HepG2 (cell line): ENCODE results near the gene IFNA6. TPM values are rescaled to one million over a fixed set of nuclear protein-coding genes. Genes with fewer than 3 reads are reported as not detected.

ENCODE experiments used
- ATAD3A ChIP-seq: sonication (generic); formaldehyde crosslinking; IDR thresholded peaks from 2 replicates; pipeline ENCODE4 v1.4.0; 2020; ENCODE audit warnings: missing genetic modification reagents
- BRD4 ChIP-seq: sonication (generic); formaldehyde crosslinking; IDR thresholded peaks from 2 replicates; pipeline ENCODE4 v1.4.0; 2020; ENCODE audit warnings: missing genetic modification reagents
- FOXK1 ChIP-seq: sonication (generic); formaldehyde crosslinking; IDR thresholded peaks from 2 replicates; pipeline ENCODE4 v1.4.0; 2020; ENCODE audit warnings: low read depth, missing genetic modification reagents, borderline replicate concordance
- NRL ChIP-seq: sonication (generic); formaldehyde crosslinking; IDR thresholded peaks from 2 replicates; pipeline ENCODE4 v1.5.0; 2020; ENCODE audit warnings: missing genetic modification reagents, mild to moderate bottlenecking, moderate library complexity, borderline replicate concordance
- PRMT3 ChIP-seq: sonication (generic); formaldehyde crosslinking; IDR thresholded peaks from 2 replicates; pipeline ENCODE4 v1.8.1; 2022; ENCODE audit warnings: low read depth, mild to moderate bottlenecking, moderate library complexity, missing genetic modification reagents, borderline replicate concordance
- SOX6 ChIP-seq, 2 experiments: fragments of 450-650 bp in 1 of 2; sonication (generic) in 1 of 2; formaldehyde crosslinking in 1 of 2; IDR thresholded peaks; 2 replicates each; pipeline versions ENCODE4 v1.4.0 to v1.6.1; 2017 to 2020; ENCODE audit warnings: antibody characterized with exemption in 1 of 2, mild to moderate bottlenecking in 1 of 2, missing genetic modification reagents in 1 of 2
- TAF1 ChIP-seq: sonication (generic); formaldehyde crosslinking; IDR thresholded peaks from 2 replicates; pipeline ENCODE4 v1.4.0; 2020; ENCODE audit warnings: missing genetic modification reagents
- THYN1 ChIP-seq: sonication (generic); formaldehyde crosslinking; IDR thresholded peaks from 2 replicates; pipeline ENCODE4 v1.8.1; 2023; ENCODE audit warnings: low read depth, mild to moderate bottlenecking, moderate library complexity, missing genetic modification reagents, borderline replicate concordance
- TOE1 ChIP-seq: sonication (generic); formaldehyde crosslinking; IDR thresholded peaks from 2 replicates; pipeline ENCODE4 v1.4.0; 2020; ENCODE audit warnings: mild to moderate bottlenecking, missing genetic modification reagents
- U2AF1 ChIP-seq: fragments of 200-400 bp; formaldehyde crosslinking; optimal IDR thresholded peaks from 2 replicates; pipeline ENCODE3; 2017; ENCODE audit warnings: mild to moderate bottlenecking, low read depth, low read length
- ZFP36 ChIP-seq: fragments of 150-350 bp; IDR thresholded peaks from 2 replicates; pipeline ENCODE4 v1.6.1; 2018; ENCODE audit warnings: borderline replicate concordance, low read length, low read depth; ENCODE audit not compliant: partially characterized antibody
- ZFX ChIP-seq: sonication (generic); formaldehyde crosslinking; IDR thresholded peaks from 2 replicates; pipeline ENCODE4 v1.4.0; 2020; ENCODE audit warnings: mild to moderate bottlenecking, low read depth, missing genetic modification reagents, moderate library complexity
- ZNF260 ChIP-seq: sonication (generic); formaldehyde crosslinking; IDR thresholded peaks from 2 replicates; pipeline ENCODE4 v1.4.0; 2020; ENCODE audit warnings: missing genetic modification reagents, low read depth, mild to moderate bottlenecking, borderline replicate concordance
- ZNF850 ChIP-seq: sonication (generic); formaldehyde crosslinking; conservative IDR thresholded peaks from 2 replicates; pipeline ENCODE4 v1.9.0; 2021; ENCODE audit warnings: mild to moderate bottlenecking, missing genetic modification reagents
- polyA plus RNA-seq, 8 experiments: library from polyadenylated mRNA; depleted of rRNA in 3 of 8; stranded (reverse) in 7 of 8; unstranded in 1 of 8; fragments of >200 nt; fragmentation: Illumina TruSeq in 4 of 8; extraction: Trizol in 4 of 8; gene quantifications; 2 replicates each; pipeline versions ENCODE4 v1.2.1 to v1.2.3, GENCODE V29; 2011 to 2016; ENCODE audit warnings: low read depth in 4 of 8, missing spikeins in 1 of 8, mixed read lengths in 1 of 8; ENCODE audit not compliant: insufficient read depth in 1 of 8
- total RNA-seq, 5 experiments: library from RNA; depleted of rRNA; stranded (reverse); fragments of >200 nt; fragmentation: Illumina TruSeq; extraction: Trizol; gene quantifications; 2 replicates each; pipeline ENCODE4 v1.2.3, GENCODE V29; 2016; ENCODE audit warnings: low read depth in 1 of 5
- TF ChIP-seq, protein P1 (sequence below): sonication (generic); formaldehyde crosslinking; IDR thresholded peaks from 2 replicates; pipeline ENCODE4 v1.4.0; 2020; ENCODE audit warnings: missing genetic modification reagents
- TF ChIP-seq, protein P2 (sequence below): sonication (generic); formaldehyde crosslinking; IDR thresholded peaks from 2 replicates; pipeline ENCODE4 v1.4.0; 2020; ENCODE audit warnings: mild to moderate bottlenecking, missing genetic modification reagents
- TF ChIP-seq, protein P3 (sequence below): sonication (generic); formaldehyde crosslinking; IDR thresholded peaks from 2 replicates; pipeline ENCODE4 v1.5.0; 2020; ENCODE audit warnings: mild to moderate bottlenecking, missing genetic modification reagents, borderline replicate concordance

The IFNA6 gene
- total and polyA plus RNA-seq, 2 of the 13 experiments (the other 11 are each of a cell fraction or from before 2014, with no cell fraction given), result not detected

DNA sequence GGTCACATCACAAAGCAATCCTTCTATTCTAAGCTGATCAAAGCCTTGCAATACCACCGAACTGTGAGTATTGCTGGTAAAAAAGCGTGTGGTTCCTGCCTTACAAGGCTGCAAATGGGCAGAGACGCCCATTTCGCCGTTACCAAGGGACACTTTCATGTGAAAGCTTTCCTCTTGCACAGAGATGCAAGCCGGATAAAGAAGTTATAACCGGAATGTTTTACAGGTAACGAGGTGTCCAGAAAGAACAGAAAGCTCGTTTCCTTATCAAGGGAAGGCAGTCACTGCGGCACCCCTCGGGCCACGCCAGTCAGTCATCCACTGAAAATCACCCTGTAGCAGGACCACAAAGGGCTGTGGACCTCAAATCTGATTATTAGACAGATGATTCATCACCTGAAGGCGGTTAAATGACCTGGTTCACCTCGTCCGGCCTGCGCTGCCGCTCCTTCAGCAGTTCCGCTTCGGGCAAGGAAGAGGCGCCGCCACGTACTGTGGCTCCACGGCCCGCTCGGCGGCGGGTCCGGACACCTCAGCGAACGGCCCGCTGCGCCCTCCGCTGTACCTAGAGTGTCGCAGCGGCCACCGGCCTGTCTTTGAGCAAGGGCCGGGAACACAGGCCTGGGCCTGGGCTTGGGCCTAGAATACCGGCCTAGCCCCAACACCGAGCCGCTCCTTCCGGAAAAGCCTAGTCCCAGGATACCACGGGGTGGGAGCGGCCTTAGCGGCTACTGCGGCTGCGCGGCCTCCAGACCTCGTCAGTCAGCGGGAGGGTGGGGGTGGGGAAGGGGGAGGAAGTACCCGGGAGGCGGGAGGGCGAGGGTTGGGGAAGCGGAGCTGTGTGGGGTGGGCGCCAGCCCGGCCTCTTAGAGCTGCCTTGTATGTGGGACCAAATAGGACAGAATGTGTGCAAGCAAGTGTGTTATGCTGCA lies 15.7 kb downstream of the IFNA6 start, which contains the start of gene KLHL9 (continued):
- no peak for TF ChIP-seq SOX6 (IDR thresholded peaks at IDR 0.05)
- TF ChIP-seq SOX6 (CRISPR knock-in tag; IDR thresholded peaks at IDR 0.05), result no peak; the same call in 1 of the 2 replicates
- peak; percentile 37 for TF ChIP-seq U2AF1
- no peak for TF ChIP-seq FOXK1 (CRISPR knock-in tag)
- 0 out of 2 replicates have a peak, but pooled peaks have one; percentile 25 for TF ChIP-seq NRL (CRISPR knock-in tag)
- TF ChIP-seq, protein P1, sequence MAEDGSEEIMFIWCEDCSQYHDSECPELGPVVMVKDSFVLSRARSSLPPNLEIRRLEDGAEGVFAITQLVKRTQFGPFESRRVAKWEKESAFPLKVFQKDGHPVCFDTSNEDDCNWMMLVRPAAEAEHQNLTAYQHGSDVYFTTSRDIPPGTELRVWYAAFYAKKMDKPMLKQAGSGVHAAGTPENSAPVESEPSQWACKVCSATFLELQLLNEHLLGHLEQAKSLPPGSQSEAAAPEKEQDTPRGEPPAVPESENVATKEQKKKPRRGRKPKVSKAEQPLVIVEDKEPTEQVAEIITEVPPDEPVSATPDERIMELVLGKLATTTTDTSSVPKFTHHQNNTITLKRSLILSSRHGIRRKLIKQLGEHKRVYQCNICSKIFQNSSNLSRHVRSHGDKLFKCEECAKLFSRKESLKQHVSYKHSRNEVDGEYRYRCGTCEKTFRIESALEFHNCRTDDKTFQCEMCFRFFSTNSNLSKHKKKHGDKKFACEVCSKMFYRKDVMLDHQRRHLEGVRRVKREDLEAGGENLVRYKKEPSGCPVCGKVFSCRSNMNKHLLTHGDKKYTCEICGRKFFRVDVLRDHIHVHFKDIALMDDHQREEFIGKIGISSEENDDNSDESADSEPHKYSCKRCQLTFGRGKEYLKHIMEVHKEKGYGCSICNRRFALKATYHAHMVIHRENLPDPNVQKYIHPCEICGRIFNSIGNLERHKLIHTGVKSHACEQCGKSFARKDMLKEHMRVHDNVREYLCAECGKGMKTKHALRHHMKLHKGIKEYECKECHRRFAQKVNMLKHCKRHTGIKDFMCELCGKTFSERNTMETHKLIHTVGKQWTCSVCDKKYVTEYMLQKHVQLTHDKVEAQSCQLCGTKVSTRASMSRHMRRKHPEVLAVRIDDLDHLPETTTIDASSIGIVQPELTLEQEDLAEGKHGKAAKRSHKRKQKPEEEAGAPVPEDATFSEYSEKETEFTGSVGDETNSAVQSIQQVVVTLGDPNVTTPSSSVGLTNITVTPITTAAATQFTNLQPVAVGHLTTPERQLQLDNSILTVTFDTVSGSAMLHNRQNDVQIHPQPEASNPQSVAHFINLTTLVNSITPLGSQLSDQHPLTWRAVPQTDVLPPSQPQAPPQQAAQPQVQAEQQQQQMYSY (CRISPR knock-in tag), result no peak; the same call in 1 of the 2 replicates
- TF ChIP-seq TAF1 (CRISPR knock-in tag), result peak; percentile 86
- TF ChIP-seq BRD4 (CRISPR knock-in tag), result peak; percentile 68
- TF ChIP-seq, protein P2, sequence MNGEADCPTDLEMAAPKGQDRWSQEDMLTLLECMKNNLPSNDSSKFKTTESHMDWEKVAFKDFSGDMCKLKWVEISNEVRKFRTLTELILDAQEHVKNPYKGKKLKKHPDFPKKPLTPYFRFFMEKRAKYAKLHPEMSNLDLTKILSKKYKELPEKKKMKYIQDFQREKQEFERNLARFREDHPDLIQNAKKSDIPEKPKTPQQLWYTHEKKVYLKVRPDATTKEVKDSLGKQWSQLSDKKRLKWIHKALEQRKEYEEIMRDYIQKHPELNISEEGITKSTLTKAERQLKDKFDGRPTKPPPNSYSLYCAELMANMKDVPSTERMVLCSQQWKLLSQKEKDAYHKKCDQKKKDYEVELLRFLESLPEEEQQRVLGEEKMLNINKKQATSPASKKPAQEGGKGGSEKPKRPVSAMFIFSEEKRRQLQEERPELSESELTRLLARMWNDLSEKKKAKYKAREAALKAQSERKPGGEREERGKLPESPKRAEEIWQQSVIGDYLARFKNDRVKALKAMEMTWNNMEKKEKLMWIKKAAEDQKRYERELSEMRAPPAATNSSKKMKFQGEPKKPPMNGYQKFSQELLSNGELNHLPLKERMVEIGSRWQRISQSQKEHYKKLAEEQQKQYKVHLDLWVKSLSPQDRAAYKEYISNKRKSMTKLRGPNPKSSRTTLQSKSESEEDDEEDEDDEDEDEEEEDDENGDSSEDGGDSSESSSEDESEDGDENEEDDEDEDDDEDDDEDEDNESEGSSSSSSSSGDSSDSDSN (CRISPR knock-in tag), result peak; percentile 98
- no peak for TF ChIP-seq ATAD3A (CRISPR knock-in tag)
- no peak for TF ChIP-seq ZNF260 (CRISPR knock-in tag)
- no peak for TF ChIP-seq ZFP36
- no peak for TF ChIP-seq ZNF850
- no peak for TF ChIP-seq PRMT3 (CRISPR knock-in tag)
- TF ChIP-seq TOE1 (CRISPR knock-in tag), result no peak
- no peak for TF ChIP-seq THYN1 (CRISPR knock-in tag)
- TF ChIP-seq ZFX (CRISPR knock-in tag), result peak; percentile 100
- TF ChIP-seq, protein P3, sequence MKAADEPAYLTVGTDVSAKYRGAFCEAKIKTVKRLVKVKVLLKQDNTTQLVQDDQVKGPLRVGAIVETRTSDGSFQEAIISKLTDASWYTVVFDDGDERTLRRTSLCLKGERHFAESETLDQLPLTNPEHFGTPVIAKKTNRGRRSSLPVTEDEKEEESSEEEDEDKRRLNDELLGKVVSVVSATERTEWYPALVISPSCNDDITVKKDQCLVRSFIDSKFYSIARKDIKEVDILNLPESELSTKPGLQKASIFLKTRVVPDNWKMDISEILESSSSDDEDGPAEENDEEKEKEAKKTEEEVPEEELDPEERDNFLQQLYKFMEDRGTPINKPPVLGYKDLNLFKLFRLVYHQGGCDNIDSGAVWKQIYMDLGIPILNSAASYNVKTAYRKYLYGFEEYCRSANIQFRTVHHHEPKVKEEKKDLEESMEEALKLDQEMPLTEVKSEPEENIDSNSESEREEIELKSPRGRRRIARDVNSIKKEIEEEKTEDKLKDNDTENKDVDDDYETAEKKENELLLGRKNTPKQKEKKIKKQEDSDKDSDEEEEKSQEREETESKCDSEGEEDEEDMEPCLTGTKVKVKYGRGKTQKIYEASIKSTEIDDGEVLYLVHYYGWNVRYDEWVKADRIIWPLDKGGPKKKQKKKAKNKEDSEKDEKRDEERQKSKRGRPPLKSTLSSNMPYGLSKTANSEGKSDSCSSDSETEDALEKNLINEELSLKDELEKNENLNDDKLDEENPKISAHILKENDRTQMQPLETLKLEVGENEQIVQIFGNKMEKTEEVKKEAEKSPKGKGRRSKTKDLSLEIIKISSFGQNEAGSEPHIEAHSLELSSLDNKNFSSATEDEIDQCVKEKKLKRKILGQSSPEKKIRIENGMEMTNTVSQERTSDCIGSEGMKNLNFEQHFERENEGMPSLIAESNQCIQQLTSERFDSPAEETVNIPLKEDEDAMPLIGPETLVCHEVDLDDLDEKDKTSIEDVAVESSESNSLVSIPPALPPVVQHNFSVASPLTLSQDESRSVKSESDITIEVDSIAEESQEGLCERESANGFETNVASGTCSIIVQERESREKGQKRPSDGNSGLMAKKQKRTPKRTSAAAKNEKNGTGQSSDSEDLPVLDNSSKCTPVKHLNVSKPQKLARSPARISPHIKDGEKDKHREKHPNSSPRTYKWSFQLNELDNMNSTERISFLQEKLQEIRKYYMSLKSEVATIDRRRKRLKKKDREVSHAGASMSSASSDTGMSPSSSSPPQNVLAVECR (CRISPR knock-in tag), result peak; percentile 76; the same call in 1 of the 2 replicates
